Neural crest cell (in vitro differentiated cells): Measurements from ENCODE around the gene ZNF442. TPM values are rescaled to one million over a fixed set of nuclear protein-coding genes. Genes with fewer than 3 reads are reported as not detected.
"Not testable (repeated sequence)": the region's sequence is repeated elsewhere in the genome, so short reads cannot be mapped to it uniquely, and the experiment has no call there.

Source experiments
- DNase-seq: peaks from one replicate; pipeline ENCODE4 v3.0.0; 2021; ENCODE audit warnings: low read depth, mixed read lengths, low spot score
- H3K27ac Mint-ChIP-seq: one replicate; pipeline ENCODE4 v1.8.0; 2021; ENCODE audit warnings: mild to moderate bottlenecking, mixed read lengths; ENCODE audit not compliant: unreplicated experiment
- H3K27me3 Mint-ChIP-seq: 2 replicates; pipeline ENCODE4 v1.8.0; 2021; ENCODE audit warnings: low read depth, mild to moderate bottlenecking, mixed read lengths
- H3K36me3 Mint-ChIP-seq: 2 replicates; pipeline ENCODE4 v1.8.0; 2021; ENCODE audit warnings: low read depth, mild to moderate bottlenecking, mixed read lengths
- H3K4me1 Mint-ChIP-seq: 2 replicates; pipeline ENCODE4 v1.8.0; 2021; ENCODE audit warnings: mixed read lengths
- H3K4me3 Mint-ChIP-seq: one replicate; pipeline ENCODE4 v1.8.0; 2021; ENCODE audit warnings: mild to moderate bottlenecking, mixed read lengths
- H3K9me3 Mint-ChIP-seq: 2 replicates; pipeline ENCODE4 v1.8.0; 2021; ENCODE audit warnings: mixed read lengths
- total RNA-seq: library from RNA; stranded (reverse); gene quantifications from 2 replicates; pipeline ENCODE4 v1.2.1, GENCODE V29; 2021
- TF ChIP-seq, protein P1 (sequence below): fragments of 200-600 bp; sonication (generic); conservative IDR thresholded peaks from 2 replicates; pipeline ENCODE4 v1.5.0; 2021; ENCODE audit warnings: antibody characterized with exemption, mild to moderate bottlenecking

Gene ZNF442
- total RNA-seq, 1 donor from 2014 or later, result 5.6 TPM

DNA sequence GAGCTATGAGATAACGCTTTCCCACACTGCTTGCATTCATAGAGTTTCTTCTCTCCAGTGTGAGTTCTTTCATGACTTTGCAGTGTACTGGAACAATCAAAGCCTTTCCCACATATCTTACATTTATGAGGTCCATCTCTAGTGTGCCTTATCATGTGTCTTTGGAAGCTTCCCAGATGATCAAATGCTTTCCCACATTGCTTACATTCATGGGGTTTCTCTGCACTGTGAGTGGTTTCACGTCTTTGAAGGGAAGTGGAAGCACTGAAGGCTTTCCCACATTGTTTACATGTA, 14.9 kb upstream of the ZNF442 start:
- H3K9me3 Mint-ChIP-seq, result peaks cover 31% of the 10 kb centered on the region
- H3K4me1 Mint-ChIP-seq, result no peaks in the 10 kb centered on the region
- TF ChIP-seq, protein P1, sequence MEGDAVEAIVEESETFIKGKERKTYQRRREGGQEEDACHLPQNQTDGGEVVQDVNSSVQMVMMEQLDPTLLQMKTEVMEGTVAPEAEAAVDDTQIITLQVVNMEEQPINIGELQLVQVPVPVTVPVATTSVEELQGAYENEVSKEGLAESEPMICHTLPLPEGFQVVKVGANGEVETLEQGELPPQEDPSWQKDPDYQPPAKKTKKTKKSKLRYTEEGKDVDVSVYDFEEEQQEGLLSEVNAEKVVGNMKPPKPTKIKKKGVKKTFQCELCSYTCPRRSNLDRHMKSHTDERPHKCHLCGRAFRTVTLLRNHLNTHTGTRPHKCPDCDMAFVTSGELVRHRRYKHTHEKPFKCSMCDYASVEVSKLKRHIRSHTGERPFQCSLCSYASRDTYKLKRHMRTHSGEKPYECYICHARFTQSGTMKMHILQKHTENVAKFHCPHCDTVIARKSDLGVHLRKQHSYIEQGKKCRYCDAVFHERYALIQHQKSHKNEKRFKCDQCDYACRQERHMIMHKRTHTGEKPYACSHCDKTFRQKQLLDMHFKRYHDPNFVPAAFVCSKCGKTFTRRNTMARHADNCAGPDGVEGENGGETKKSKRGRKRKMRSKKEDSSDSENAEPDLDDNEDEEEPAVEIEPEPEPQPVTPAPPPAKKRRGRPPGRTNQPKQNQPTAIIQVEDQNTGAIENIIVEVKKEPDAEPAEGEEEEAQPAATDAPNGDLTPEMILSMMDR, result no peak
- no peak overlapping the region for H3K4me3 Mint-ChIP-seq
- DNase-seq, result no peak
- no peaks in the 10 kb centered on the region for H3K27me3 Mint-ChIP-seq
- H3K36me3 Mint-ChIP-seq, result peaks cover 46% of the 10 kb centered on the region
- H3K27ac Mint-ChIP-seq, result no peak overlapping the region

DNA sequence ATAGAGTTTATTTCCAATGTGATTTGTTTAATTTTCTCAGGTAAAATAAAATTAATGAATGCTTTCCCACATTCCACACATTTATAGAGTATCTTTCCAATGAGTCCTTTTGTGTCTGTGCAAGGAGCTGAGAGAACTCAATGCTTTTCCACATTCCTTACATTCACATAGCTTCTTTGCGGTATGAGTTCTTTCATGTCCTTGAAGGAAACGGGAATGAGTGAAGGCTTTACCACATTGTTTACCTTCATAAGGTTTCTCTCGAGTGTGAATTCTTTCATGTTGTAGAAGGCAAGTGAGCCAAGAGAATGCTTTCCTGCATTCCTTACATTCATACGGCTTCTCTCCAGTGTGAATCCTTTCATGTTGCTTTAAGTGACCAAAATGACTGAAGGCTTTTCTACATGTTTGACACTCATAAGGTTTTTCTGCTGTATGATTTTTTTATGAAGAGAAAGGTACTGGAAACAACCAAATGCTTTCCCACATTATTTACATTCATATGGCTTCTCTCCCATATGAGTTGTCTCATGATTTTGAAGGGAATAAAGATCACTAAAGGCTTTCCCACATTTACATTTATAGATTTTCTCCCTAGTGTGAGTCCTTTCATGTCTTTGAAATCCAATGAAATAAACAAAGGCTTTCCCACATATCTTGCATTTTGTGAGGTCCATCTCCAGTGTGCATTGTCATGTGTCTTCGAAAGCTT, 14.4 kb upstream of the ZNF442 start:
- DNase-seq, result no peak
- no peak overlapping the region for H3K27ac Mint-ChIP-seq
- TF ChIP-seq, protein P1, result no peak
- H3K27me3 Mint-ChIP-seq, result no peaks in the 10 kb centered on the region
- no peak overlapping the region for H3K4me3 Mint-ChIP-seq
- peaks cover 33% of the 10 kb centered on the region for H3K9me3 Mint-ChIP-seq
- no peaks in the 10 kb centered on the region for H3K4me1 Mint-ChIP-seq
- peaks cover 45% of the 10 kb centered on the region for H3K36me3 Mint-ChIP-seq

DNA sequence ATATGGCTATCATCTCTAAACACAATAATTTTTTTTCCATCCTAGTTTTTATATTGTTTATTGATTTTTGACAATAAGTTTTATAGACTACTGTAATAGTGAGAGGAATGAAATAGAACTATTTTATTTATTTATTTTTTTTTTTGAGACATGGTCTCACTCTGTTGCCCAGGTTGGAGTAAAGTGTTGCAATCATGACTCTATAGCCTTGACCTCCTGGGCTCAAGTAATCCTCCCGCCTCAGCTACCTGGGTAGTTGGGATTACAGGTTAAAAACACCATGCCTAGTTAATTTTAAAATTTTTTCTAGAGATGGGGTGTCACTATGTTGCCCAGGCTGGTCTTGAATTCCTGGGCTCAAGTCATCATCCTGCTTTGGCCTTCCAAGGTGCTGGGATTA, 8.5 kb upstream of the ZNF442 start:
- H3K27ac Mint-ChIP-seq, result no peak overlapping the region
- peaks cover 25% of the 10 kb centered on the region for H3K9me3 Mint-ChIP-seq
- TF ChIP-seq, protein P1, result no peak
- H3K4me3 Mint-ChIP-seq, result no peak overlapping the region
- no peaks in the 10 kb centered on the region for H3K27me3 Mint-ChIP-seq
- no peaks in the 10 kb centered on the region for H3K4me1 Mint-ChIP-seq
- no peak for DNase-seq
- peaks cover 18% of the 10 kb centered on the region for H3K36me3 Mint-ChIP-seq

DNA sequence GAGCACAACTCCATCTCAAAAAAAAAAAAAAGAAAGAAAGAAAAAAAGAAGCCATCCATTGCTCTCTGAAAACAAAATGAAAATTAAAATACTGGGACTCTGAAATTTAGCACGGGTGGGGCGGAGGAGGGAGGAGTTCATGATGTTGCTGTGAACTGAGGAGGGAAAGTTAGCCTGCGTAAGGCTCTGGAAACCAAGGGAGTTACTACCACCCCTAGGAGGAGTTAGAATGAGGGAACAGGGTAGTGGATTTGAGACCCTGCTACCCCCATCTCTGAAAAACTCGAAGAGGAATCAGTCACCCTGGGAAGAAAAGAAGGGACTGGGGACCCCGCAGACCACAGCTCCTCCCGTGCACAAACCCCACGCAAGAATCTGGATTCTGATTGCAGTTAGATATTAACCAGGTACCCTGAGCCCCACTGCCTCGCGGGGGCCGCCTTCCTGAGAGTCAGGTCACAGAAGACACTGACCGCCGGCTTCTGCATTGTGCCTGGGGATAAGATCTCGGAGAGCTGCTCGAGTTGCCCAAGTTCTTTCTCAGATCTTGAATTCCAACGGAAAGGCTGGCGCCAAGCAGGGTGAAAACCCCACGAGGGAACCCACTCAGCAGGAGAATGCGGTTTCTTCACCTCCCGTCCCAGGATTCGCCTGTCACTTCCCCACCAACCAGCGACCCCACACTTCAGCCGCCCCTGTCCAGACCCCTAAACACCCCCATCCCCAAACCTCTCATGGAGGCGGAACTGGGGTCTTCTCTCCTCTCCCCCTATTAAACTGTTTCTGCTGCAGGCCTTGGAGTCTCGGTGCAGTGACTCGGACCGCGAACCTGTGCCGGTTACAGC, 870 bp downstream of the ZNF442 start:
- Mint-ChIP-seq H3K27ac (peak overlapping the region; percentile 88), H3K27me3 (no peaks in the 10 kb centered on the region), H3K9me3 (peaks cover 12% of the 10 kb centered on the region), H3K36me3 (peaks cover 28% of the 10 kb centered on the region), H3K4me3 (peak overlapping the region; percentile 99), H3K4me1 (peaks cover 26% of the 10 kb centered on the region)
- TF ChIP-seq, protein P1, result no peak
- DNase-seq, result peak; percentile 20

DNA sequence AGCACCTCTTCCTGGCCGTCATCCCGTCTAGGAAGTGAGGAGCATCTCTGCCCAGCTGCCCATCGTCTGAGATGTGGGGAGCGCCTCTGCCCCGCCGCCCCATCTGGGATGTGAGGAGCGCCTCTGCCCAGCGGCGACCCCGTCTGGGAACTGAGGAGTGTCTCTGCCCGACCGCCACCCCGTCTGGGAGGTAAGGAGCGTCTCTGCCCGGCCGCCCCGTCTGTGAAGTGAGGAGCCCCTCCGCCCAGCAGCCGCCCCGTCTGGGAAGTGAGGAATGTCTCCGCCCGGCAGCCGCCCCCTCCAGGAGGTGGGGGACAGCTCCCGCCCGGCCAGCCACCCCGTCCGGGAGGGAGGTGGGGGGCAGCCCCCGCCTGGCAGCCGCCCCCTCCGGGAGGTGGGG, 3.2 kb downstream of the ZNF442 start:
- not testable (repeated sequence) for H3K27me3 Mint-ChIP-seq, H3K27ac Mint-ChIP-seq, H3K4me3 Mint-ChIP-seq, DNase-seq
- H3K9me3 Mint-ChIP-seq, result peaks cover 22% of the 10 kb centered on the region
- peaks cover 26% of the 10 kb centered on the region for H3K4me1 Mint-ChIP-seq
- H3K36me3 Mint-ChIP-seq, result peaks cover 38% of the 10 kb centered on the region

DNA sequence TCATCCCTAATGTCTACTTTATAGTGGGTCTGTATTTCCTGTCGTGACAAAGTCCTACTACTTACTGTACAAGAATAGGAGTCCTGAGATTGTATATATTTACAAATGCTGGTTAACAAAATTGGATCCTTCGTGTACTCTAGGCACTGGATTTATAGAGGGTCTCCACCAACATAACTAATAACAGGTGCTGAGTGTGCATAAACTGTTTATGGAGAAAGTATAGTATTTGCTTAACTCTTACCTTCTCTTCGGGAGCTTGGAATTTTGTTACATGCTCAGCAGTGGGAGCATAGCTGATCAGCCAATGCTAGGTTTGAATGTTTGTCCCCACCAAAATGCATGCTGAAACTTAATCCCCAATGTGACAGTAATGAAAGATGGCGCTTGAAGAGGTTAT, 12.1 kb downstream of the ZNF442 start:
- no peak overlapping the region for H3K4me3 Mint-ChIP-seq

More for the DNA sequence above, 12.1 kb downstream of the ZNF442 start:
- no peak overlapping the region for H3K27ac Mint-ChIP-seq
- no peaks in the 10 kb centered on the region for H3K27me3 Mint-ChIP-seq
- H3K9me3 Mint-ChIP-seq, result peaks cover 39% of the 10 kb centered on the region
- H3K4me1 Mint-ChIP-seq, result no peaks in the 10 kb centered on the region
- no peak for DNase-seq
- H3K36me3 Mint-ChIP-seq, result peaks cover 72% of the 10 kb centered on the region
- TF ChIP-seq, protein P1, result no peak
